ENCODE measurements around the gene PRSS36. TPM values are rescaled to one million over a fixed set of nuclear protein-coding genes. Genes with fewer than 3 reads are reported as not detected.

The PRSS36 gene
- polyA plus RNA-seq, 1 experiment: 0.39 TPM

DNA sequence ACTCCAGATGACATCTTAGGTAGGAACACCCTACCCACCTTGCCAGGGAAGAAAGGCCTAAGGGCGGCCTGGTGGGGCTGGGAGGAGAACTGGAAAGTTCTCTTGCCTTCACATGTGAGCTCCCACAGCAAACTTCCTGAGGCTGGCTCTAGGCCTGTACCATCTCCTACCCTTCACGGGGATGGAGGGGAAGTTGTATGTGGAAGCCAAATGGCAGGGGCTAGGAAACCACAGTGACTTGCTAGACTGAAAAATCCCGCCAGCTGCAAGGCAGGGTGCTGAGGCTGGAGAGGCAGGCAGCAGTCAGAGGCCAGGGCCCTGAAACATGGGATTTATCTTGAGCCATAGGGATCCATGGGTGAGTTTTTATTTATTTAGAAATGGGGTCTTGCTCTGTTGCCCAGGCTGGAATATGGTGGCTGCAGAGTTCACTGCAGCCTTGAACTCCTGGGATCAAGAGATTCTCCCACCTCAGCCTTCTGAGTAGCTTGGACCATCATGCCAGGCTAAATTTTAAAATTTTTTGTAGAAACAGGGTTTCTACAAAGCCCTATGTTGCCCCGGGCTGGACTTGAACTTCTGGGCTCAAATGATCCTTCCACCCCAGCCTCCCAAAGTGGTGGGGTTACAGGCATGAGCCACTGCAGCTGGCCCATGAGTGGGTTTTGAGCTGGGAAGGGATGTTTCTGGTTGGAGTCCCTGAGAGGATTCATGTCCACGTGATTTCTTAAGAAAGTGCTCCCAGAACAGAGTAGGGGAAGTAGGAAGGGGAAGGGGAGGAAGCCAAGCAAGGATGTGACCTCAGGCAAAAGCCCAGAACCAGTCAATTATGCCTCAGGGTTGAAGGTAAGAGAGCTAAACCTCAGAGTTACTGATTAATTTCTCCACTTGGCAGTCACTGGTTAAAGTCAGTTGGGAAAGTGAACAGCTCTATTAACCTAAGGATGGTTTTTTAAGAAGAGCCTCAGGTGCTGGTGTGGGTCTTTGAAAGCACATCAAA lies 36.4 kb downstream of the PRSS36 start:
- TF ChIP-seq, protein P1, sequence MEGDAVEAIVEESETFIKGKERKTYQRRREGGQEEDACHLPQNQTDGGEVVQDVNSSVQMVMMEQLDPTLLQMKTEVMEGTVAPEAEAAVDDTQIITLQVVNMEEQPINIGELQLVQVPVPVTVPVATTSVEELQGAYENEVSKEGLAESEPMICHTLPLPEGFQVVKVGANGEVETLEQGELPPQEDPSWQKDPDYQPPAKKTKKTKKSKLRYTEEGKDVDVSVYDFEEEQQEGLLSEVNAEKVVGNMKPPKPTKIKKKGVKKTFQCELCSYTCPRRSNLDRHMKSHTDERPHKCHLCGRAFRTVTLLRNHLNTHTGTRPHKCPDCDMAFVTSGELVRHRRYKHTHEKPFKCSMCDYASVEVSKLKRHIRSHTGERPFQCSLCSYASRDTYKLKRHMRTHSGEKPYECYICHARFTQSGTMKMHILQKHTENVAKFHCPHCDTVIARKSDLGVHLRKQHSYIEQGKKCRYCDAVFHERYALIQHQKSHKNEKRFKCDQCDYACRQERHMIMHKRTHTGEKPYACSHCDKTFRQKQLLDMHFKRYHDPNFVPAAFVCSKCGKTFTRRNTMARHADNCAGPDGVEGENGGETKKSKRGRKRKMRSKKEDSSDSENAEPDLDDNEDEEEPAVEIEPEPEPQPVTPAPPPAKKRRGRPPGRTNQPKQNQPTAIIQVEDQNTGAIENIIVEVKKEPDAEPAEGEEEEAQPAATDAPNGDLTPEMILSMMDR (IDR thresholded peaks at IDR 0.05; ENCODE audit: insufficient read depth, low read depth, low read length): no peak
- ChIA-PET CTCF (interaction anchor here (1.2 to 1.8 kb wide), 2 partner anchors 29 to 136 kb away, joined by 3 to 5 read pairs; no protein-coding TSS in a partner anchor), POLR2A (no interaction called here)
- Histone ChIP-seq H3K4me3 (ENCODE audit: low read depth, low read length) (no peak overlapping the region), H3K27me3 (ENCODE audit: control insufficient read depth, insufficient read depth, low read length) (no peaks in the 10 kb centered on the region), H3K36me3 (ENCODE audit: control insufficient read depth, insufficient read depth, low read length) (peaks cover 28% of the 10 kb centered on the region)
- no peak for DNase-seq (ENCODE audit: low read depth)

DNA sequence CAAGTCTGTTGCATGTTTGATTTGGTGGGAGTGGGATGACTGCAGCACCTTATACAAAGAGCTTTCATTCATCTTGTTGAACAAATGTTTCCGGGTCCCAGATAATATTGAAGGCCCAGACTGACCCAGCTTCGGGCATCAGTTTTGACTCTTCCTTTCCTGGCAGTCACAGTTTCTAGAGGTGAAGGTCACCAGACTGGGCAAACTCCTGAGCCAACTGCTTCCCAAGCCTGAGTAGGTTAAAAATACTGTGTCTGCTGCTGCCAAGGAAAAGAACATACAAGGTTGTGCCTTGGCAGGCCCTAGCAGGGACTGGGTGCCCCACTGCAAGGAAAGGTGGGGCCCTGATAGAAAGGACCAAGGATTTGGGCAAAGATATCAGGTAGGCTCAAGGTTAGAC lies 37.2 kb downstream of the PRSS36 start:
- ChIA-PET POLR2A (no interaction called here), CTCF (interaction anchor here (1.2 kb wide), 1 partner anchor 135 kb away, joined by 3 read pairs; no protein-coding TSS in a partner anchor)
- H3K4me3 ChIP-seq (ENCODE audit: low read depth, low read length): no peak overlapping the region
- DNase-seq (ENCODE audit: low read depth): no peak
- H3K36me3 ChIP-seq (ENCODE audit: control insufficient read depth, insufficient read depth, low read length): peaks cover 28% of the 10 kb centered on the region
- H3K27me3 ChIP-seq (ENCODE audit: control insufficient read depth, insufficient read depth, low read length): no peaks in the 10 kb centered on the region
- TF ChIP-seq, protein P1 (IDR thresholded peaks at IDR 0.05; ENCODE audit: insufficient read depth, low read depth, low read length): no peak

DNA sequence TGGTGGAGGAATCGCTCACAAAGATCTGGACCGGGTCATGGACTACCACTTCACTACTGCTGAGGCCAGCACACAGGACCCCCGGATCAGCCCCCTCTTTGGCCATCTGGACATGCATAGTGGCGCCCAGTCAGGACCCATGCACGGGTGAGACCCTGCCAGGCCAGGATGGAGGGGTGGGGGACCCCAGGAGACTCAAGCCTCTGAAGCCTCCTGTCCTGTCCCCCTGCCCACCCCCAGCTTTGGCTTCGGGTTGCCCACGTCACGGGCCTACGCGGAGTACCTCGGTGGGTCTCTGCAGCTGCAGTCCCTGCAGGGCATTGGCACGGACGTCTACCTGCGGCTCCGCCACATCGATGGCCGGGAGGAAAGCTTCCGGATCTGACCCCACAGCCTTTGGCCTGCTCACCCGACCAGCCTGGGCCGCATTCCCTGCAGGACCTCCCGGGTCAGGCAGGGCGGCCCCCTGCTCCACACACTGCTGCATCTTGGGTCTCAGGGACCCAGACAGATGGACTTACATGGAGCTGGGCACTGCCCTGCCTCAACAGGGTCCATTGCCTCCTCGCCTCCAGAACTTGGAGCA lies 37.9 kb downstream of the PRSS36 start:
- DNase-seq (ENCODE audit: low read depth): no peak
- ChIA-PET POLR2A (interaction anchor here (0.6 kb wide), 1 partner anchor 68 kb away, joined by 4 read pairs; no protein-coding TSS in a partner anchor), CTCF (interaction anchor here (1.1 kb wide), 1 partner anchor 30 kb away, joined by 4 read pairs; no protein-coding TSS in a partner anchor)
- no peak overlapping the region for H3K4me3 ChIP-seq (ENCODE audit: low read depth, low read length)
- no peaks in the 10 kb centered on the region for H3K27me3 ChIP-seq (ENCODE audit: control insufficient read depth, insufficient read depth, low read length)
- H3K36me3 ChIP-seq (ENCODE audit: control insufficient read depth, insufficient read depth, low read length): peaks cover 28% of the 10 kb centered on the region
- TF ChIP-seq, protein P1 (IDR thresholded peaks at IDR 0.05; ENCODE audit: insufficient read depth, low read depth, low read length): no peak

DNA sequence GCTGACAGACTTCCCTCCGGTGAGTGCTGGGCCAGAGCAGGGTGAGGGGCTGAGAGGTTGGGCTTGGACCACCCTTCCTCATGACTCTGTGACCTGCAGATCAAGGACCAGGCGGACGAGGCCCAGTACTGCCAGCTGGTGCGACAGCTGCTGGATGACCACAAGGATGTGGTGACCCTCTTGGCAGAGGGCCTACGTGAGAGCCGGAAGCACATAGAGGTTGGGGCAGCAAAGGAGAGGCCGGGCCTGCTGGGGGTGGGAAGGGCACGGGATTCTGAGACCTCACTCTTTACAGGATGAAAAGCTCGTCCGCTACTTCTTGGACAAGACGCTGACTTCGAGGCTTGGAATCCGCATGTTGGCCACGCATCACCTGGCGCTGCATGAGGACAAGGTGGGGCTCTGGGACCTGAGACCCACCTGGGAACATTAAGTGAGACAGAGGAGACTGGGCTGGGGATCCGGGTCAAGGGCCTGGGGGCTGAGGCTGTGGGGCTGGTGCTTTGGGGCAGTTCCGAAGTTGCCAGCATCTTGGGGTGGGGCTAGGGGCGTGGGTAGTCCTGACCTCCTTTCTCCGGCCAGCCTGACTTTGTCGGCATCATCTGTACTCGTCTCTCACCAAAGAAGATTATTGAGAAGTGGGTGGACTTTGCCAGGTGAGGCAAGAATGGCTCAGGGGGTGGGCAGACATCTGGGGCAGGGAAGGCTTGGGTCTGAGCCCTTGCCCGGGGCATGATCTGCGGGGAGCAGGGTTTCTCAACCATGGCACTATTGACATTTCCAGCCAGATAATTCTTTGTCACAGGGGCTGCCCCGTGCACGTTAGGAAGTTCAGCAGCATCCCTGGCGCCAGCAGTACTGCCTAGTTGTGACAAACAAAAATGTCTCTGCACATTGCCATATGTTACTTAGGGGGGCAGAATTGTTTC lies 39.5 kb downstream of the PRSS36 start:
- CTCF ChIA-PET: interaction anchor here (0.6 kb wide), 1 partner anchor 125 kb away, joined by 3 read pairs; no protein-coding TSS in a partner anchor
- no peaks in the 10 kb centered on the region for H3K27me3 ChIP-seq (ENCODE audit: control insufficient read depth, insufficient read depth, low read length)

More for the DNA sequence above, 39.5 kb downstream of the PRSS36 start:
- H3K4me3 ChIP-seq (ENCODE audit: low read depth, low read length): no peak overlapping the region
- TF ChIP-seq, protein P1 (IDR thresholded peaks at IDR 0.05; ENCODE audit: insufficient read depth, low read depth, low read length): no peak
- DNase-seq (ENCODE audit: low read depth): no peak
- POLR2A ChIA-PET: no interaction called here
- peaks cover 28% of the 10 kb centered on the region for H3K36me3 ChIP-seq (ENCODE audit: control insufficient read depth, insufficient read depth, low read length)
